Measurements from ENCODE around the gene CTSH. TPM values are rescaled to one million over a fixed set of nuclear protein-coding genes. Genes with fewer than 3 reads are reported as not detected.

CTSH gene
- total RNA-seq, 1 experiment from 2014 or later: 14.4 TPM

DNA sequence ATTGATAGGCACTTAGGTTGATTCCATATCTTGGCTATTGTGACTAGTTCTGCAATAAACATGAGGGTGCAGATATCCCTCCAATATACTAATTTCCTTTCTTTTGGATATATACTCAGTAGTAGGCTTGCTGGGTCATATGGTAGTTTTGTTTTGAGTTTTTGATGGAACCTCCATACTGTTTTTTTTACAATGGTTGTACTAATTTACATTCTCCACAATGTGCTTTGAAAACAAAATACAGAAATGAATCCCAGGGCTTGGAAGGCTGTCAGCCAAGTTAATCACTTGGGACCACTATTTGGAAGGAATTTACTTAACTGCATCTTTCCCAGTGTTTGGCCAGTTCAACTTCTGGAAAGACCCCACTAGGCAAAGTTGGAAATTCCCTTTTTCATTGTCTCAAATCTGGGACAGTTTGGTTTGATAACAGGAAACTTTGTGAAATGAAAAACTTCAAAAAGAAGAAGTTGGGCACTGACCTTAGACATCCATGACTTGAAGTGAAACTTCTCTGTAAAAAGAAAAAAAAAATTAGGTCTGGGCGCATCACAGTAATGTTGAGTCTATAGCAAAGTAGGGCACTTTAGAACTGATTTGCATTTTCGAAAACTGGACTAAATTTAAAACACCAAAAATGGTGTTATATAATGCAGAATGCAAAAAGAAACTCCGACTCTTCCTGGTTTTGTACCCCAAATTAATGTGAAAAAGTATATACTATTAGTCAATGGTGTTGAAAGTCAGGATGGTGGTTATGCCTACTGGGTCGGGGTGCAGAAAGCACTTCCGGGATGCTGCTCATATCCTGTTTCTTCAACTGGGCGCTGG, 6.0 kb downstream of the CTSH start:
- Mint-ChIP-seq H3K9me3 (ENCODE audit: unreplicated experiment) (no peaks in the 10 kb centered on the region), H3K4me3 (ENCODE audit: unreplicated experiment) (no peak overlapping the region), H3K36me3 (ENCODE audit: insufficient read depth, unreplicated experiment) (peaks cover 3% of the 10 kb centered on the region), H3K27ac (ENCODE audit: low read depth, unreplicated experiment) (no peak overlapping the region), H3K27me3 (ENCODE audit: insufficient read depth, unreplicated experiment) (no peaks in the 10 kb centered on the region), H3K4me1 (ENCODE audit: insufficient read depth, unreplicated experiment) (peaks cover 3% of the 10 kb centered on the region)
- TF ChIP-seq, protein P1, sequence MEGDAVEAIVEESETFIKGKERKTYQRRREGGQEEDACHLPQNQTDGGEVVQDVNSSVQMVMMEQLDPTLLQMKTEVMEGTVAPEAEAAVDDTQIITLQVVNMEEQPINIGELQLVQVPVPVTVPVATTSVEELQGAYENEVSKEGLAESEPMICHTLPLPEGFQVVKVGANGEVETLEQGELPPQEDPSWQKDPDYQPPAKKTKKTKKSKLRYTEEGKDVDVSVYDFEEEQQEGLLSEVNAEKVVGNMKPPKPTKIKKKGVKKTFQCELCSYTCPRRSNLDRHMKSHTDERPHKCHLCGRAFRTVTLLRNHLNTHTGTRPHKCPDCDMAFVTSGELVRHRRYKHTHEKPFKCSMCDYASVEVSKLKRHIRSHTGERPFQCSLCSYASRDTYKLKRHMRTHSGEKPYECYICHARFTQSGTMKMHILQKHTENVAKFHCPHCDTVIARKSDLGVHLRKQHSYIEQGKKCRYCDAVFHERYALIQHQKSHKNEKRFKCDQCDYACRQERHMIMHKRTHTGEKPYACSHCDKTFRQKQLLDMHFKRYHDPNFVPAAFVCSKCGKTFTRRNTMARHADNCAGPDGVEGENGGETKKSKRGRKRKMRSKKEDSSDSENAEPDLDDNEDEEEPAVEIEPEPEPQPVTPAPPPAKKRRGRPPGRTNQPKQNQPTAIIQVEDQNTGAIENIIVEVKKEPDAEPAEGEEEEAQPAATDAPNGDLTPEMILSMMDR (IDR thresholded peaks at IDR 0.05; ENCODE audit: unreplicated experiment): no peak
- ChIA-PET POLR2A (no interaction called here), CTCF (interaction anchor here (0.7 kb wide), 1 partner anchor 41 kb away, joined by 4 read pairs; no protein-coding TSS in a partner anchor)
- intact Hi-C loops (cut with micrococcal nuclease): no loop called here
- no peak for DNase-seq (ENCODE audit: unreplicated experiment)
- no TSS peak for BruUV-seq (replicated peaks)

DNA sequence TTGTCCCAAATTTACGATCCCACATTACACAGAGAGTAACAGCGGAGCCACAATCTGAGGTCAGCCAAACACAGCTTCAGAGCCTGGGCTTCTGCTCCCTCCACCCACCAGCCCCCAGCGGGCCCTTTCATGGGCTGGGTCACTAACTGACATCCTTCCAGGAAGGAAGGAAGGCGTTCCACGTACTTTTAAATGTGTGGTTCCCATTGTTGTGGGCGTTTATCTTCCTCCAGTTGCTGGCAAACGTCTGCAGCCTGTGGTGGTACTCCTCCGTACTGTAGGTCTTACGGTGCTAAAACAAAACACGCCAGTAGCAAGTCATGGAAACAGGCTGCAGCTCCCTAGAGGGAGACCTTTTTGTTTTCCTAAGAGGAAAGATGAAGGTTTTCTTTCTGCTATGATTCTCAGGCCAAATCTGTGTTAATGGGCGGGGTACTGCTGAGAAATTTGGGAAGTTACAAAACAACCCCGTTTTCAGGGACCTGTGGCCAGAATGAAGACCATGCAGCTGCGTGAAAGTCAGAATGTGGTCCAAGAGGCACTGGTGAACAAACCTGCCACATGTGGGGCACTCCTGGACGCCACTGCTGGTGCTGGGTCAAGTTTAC, 7.6 kb downstream of the CTSH start:
- DNase-seq (ENCODE audit: unreplicated experiment): no peak
- Mint-ChIP-seq H3K36me3 (ENCODE audit: insufficient read depth, unreplicated experiment) (peaks cover 14% of the 10 kb centered on the region), H3K27me3 (ENCODE audit: insufficient read depth, unreplicated experiment) (no peaks in the 10 kb centered on the region), H3K4me3 (ENCODE audit: unreplicated experiment) (no peak overlapping the region), H3K4me1 (ENCODE audit: insufficient read depth, unreplicated experiment) (no peaks in the 10 kb centered on the region), H3K27ac (ENCODE audit: low read depth, unreplicated experiment) (no peak overlapping the region), H3K9me3 (ENCODE audit: unreplicated experiment) (no peaks in the 10 kb centered on the region)
- ChIA-PET CTCF (no interaction called here), POLR2A (no interaction called here)
- intact Hi-C loops (cut with micrococcal nuclease): no loop called here
- TF ChIP-seq, protein P1 (IDR thresholded peaks at IDR 0.05; ENCODE audit: unreplicated experiment): no peak
- BruUV-seq (replicated peaks): no TSS peak

DNA sequence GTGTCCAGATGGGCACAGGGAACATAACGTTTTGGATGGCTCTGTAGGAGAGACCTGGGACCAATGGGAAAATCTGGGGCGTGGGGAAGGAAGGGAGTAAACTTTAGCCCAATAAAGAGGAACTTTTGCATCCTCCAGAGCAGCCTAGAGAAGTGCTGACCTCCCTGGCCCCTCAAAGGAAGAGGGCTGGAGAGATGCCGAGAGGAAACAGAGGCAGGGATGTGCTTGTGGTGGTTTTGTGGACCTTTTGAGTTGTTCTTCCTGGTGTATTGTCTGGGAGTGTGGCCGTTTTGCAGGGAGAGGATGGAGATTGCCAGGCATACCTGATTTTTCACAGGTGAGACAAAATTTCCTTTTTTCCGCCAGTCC, 10.2 kb downstream of the CTSH start:
- H3K4me1 Mint-ChIP-seq (ENCODE audit: insufficient read depth, unreplicated experiment): peaks cover 11% of the 10 kb centered on the region
- H3K9me3 Mint-ChIP-seq (ENCODE audit: unreplicated experiment): no peaks in the 10 kb centered on the region
- no peak overlapping the region for H3K4me3 Mint-ChIP-seq (ENCODE audit: unreplicated experiment)
- TF ChIP-seq, protein P1 (IDR thresholded peaks at IDR 0.05; ENCODE audit: unreplicated experiment): no peak
- H3K36me3 Mint-ChIP-seq (ENCODE audit: insufficient read depth, unreplicated experiment): peaks cover 19% of the 10 kb centered on the region
- no peak overlapping the region for H3K27ac Mint-ChIP-seq (ENCODE audit: low read depth, unreplicated experiment)
- no TSS peak for BruUV-seq (replicated peaks)
- POLR2A ChIA-PET: interaction anchor here (0.7 kb wide), 1 partner anchor 30 kb away, joined by 3 read pairs; no protein-coding TSS in a partner anchor
- no peak for DNase-seq (ENCODE audit: unreplicated experiment)
- H3K27me3 Mint-ChIP-seq (ENCODE audit: insufficient read depth, unreplicated experiment): no peaks in the 10 kb centered on the region
- intact Hi-C loops (cut with micrococcal nuclease): loop anchor here (5.0 kb wide), 1 partner anchor 43 kb away; no protein-coding TSS in a partner anchor
- CTCF ChIA-PET: no interaction called here

DNA sequence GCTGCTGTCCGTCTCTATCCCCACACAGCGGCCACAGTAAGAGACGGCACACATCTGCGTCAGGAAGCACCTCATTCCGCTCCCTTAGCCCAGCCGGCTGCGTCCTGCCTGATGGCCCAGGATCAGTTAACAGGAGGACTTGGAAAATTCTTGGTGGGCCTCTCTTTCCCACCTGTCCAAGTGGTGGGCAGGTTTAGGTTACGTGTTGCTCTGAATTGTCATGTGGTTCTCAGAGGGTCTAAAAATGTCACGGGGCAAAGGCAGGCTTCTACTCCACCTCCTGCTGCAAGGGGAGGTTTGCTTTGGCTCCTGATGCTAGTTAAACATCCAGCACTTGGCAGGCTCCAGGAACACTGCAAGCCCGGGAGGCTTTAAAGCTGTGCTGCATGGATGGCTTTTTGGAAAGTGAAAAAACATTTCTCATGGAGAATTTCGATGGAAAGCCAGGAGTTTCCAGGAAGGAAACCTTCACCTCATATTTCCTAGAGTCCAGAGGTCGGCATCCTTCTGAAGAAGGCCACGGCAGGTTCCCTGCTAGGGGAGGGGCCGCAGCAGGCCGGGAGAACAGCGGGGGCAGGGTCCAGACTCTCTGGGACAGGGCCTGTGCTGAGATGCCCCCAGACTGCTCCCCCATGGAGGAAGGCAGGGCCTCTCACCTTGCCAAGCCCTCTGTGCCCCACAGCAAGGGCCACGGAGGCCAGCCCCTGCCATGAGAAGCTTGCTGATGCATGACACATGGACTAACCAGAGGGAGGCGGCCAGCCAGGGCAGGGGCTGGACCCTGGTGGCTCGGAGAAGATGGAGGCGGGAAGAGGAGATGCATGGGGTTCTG, 10.8 kb downstream of the CTSH start:
- CTCF ChIA-PET: interaction anchor here (0.8 kb wide), 1 partner anchor 45 kb away, joined by 3 read pairs; no protein-coding TSS in a partner anchor
- Mint-ChIP-seq H3K27ac (ENCODE audit: low read depth, unreplicated experiment) (no peak overlapping the region), H3K4me3 (ENCODE audit: unreplicated experiment) (no peak overlapping the region), H3K36me3 (ENCODE audit: insufficient read depth, unreplicated experiment) (peaks cover 19% of the 10 kb centered on the region), H3K4me1 (ENCODE audit: insufficient read depth, unreplicated experiment) (peaks cover 11% of the 10 kb centered on the region), H3K27me3 (ENCODE audit: insufficient read depth, unreplicated experiment) (no peaks in the 10 kb centered on the region), H3K9me3 (ENCODE audit: unreplicated experiment) (no peaks in the 10 kb centered on the region)
- POLR2A ChIA-PET: no interaction called here
- TF ChIP-seq, protein P1 (IDR thresholded peaks at IDR 0.05; ENCODE audit: unreplicated experiment): no peak
- no peak for DNase-seq (ENCODE audit: unreplicated experiment)
- BruUV-seq (replicated peaks): no TSS peak
- intact Hi-C loops (cut with micrococcal nuclease): loop anchor here (5.0 kb wide), 1 partner anchor 43 kb away; no protein-coding TSS in a partner anchor

Data from MCF 10A (cell line).